Lower leg skin (tissue), 3 donors: ENCODE measurements around the gene RPAIN.

Experiments used
- POLR2A ChIP-seq, 2 donors: fragments of 450-650 bp; IDR thresholded peaks; one replicate each; pipeline ENCODE4 v1.6.1; 2016 to 2017; ENCODE audit warnings: antibody characterized with exemption in 2 of 2, mild to moderate bottlenecking in 1 of 2, moderate library complexity in 1 of 2
- TF ChIP-seq, protein P1 (sequence below), 3 donors: fragments of 450-650 bp; IDR thresholded peaks; one replicate each; pipeline ENCODE4 v1.5.1; 2016; ENCODE audit warnings: antibody characterized with exemption in 3 of 3, mild to moderate bottlenecking in 3 of 3, moderate library complexity in 2 of 3

DNA sequence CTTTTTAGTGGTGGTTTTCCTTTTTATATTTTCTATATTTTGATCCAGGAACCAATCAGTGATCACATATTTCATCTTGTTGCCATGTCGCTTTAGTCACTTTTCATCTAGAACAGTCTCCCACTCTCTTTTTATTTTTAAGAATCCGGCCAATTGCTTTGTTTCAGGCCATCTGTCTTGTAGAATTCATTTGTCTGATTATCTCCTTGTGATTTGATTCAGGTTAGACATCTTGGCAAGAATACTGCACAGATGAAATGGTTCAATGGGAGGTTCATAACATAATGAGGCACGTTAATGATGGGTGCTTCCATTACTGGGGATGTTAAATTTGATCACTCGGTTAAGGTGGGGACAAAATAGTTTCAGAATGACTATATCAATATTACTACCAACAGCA is 49.6 kb upstream of the RPAIN start:
- TF ChIP-seq, protein P1, sequence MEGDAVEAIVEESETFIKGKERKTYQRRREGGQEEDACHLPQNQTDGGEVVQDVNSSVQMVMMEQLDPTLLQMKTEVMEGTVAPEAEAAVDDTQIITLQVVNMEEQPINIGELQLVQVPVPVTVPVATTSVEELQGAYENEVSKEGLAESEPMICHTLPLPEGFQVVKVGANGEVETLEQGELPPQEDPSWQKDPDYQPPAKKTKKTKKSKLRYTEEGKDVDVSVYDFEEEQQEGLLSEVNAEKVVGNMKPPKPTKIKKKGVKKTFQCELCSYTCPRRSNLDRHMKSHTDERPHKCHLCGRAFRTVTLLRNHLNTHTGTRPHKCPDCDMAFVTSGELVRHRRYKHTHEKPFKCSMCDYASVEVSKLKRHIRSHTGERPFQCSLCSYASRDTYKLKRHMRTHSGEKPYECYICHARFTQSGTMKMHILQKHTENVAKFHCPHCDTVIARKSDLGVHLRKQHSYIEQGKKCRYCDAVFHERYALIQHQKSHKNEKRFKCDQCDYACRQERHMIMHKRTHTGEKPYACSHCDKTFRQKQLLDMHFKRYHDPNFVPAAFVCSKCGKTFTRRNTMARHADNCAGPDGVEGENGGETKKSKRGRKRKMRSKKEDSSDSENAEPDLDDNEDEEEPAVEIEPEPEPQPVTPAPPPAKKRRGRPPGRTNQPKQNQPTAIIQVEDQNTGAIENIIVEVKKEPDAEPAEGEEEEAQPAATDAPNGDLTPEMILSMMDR (IDR thresholded peaks at IDR 0.05) = no peak
- no peak for TF ChIP-seq POLR2A (IDR thresholded peaks at IDR 0.05)
